Thoracic aorta (tissue), 2 donors: ENCODE data around the gene DEFB124. TPM values are rescaled to one million over a fixed set of nuclear protein-coding genes. Genes with fewer than 3 reads are reported as not detected.

Experiments used
- ATAC-seq: fragments of 150-250 bp; one replicate; pipeline ENCODE4 v1.8.0; 2017; ENCODE audit warnings: low read depth; ENCODE audit not compliant: insufficient number of reproducible peaks, low FRiP score
- DNase-seq: peaks from one replicate; pipeline ENCODE4 v3.0.0-alpha.2; 2020; ENCODE audit warnings: low spot score
- H3K27ac ChIP-seq, 2 donors: fragments of 200-600 bp; sonication (generic); 1 replicate in 1 of 2; 2 replicates in 1 of 2; pipeline ENCODE4 v1.5.1; 2016; ENCODE audit warnings: mild to moderate bottlenecking in 2 of 2, moderate library complexity in 2 of 2
- H3K27me3 ChIP-seq: fragments of 200-600 bp; sonication (generic); replicated peaks from 2 replicates; pipeline ENCODE4 v1.6.0; 2016; ENCODE audit warnings: mild to moderate bottlenecking; ENCODE audit not compliant: insufficient read depth
- H3K36me3 ChIP-seq: fragments of 200-600 bp; sonication (generic); one replicate; pipeline ENCODE4 v1.5.1; 2016
- H3K4me1 ChIP-seq, 2 donors: fragments of 200-600 bp; sonication (generic); 1 replicate in 1 of 2; 2 replicates in 1 of 2; pipeline versions ENCODE4 v1.5.1 to v1.6.0; 2016; ENCODE audit warnings: low read depth in 2 of 2, mild to moderate bottlenecking in 1 of 2; ENCODE audit not compliant: control insufficient read depth in 1 of 2
- H3K4me3 ChIP-seq: fragments of 200-600 bp; sonication (generic); 2 replicates; pipeline ENCODE4 v1.5.1; 2016; ENCODE audit warnings: mild to moderate bottlenecking
- H3K9me3 ChIP-seq: fragments of 200-600 bp; sonication (generic); 2 replicates; pipeline ENCODE4 v1.5.1; 2016
- CTCF ChIP-seq: fragments of 200-600 bp; sonication (generic); IDR thresholded peaks from one replicate; pipeline ENCODE4 v1.5.1; 2019; ENCODE audit warnings: antibody characterized with exemption
- total RNA-seq, 2 donors: library from RNA; depleted of rRNA; stranded (reverse); fragments of >200 nt; gene quantifications; one replicate each; pipeline versions ENCODE4 v1.1.0 to v1.2.3, GENCODE V29; 2016

The DEFB124 gene
- total RNA-seq, 2 donors from 2014 or later = not detected

- peak; percentile 27 for ATAC-seq
- Histone ChIP-seq H3K27ac (peak overlapping the region; percentile 70 to 85), H3K4me3 (peak overlapping the region; percentile 61), H3K9me3 (no peaks in the 10 kb centered on the region), H3K27me3 (no peaks in the 10 kb centered on the region), H3K4me1 (peaks cover 0 to 16% of the 10 kb centered on the region in 2 donors), H3K36me3 (no peaks in the 10 kb centered on the region)
- no peak for DNase-seq
- no peak for TF ChIP-seq CTCF
Measured at GRCh38 chr20:31485450-31486339, 10.8 kb upstream of the DEFB124 start.

- Histone ChIP-seq H3K36me3 (no peaks in the 10 kb centered on the region), H3K27ac (peak overlapping the region in 1 of 2 donors; percentile 70), H3K4me1 (peaks cover 0 to 16% of the 10 kb centered on the region in 2 donors), H3K4me3 (no peak overlapping the region), H3K9me3 (no peaks in the 10 kb centered on the region), H3K27me3 (no peaks in the 10 kb centered on the region)
- ATAC-seq (no peak), DNase-seq (no peak)
- no peak for TF ChIP-seq CTCF
Measured at GRCh38 chr20:31484001-31484400, 9.1 kb upstream of the DEFB124 start.

GRCh38 chr20:31476643-31477215 lies 1.8 kb upstream of the DEFB124 start:
- peak overlapping the region in 1 of 2 donors; percentile 62 for H3K27ac ChIP-seq
- no peak for DNase-seq
- no peak overlapping the region for H3K4me3 ChIP-seq

GRCh38 chr20:31476294-31476585 lies 1.3 kb upstream of the DEFB124 start:
- Histone ChIP-seq H3K9me3 (no peaks in the 10 kb centered on the region), H3K4me3 (peak overlapping the region; percentile 80), H3K27ac (peak overlapping the region in 1 of 2 donors; percentile 62), H3K36me3 (no peaks in the 10 kb centered on the region), H3K4me1 (peaks cover 6 to 10% of the 10 kb centered on the region in 2 donors), H3K27me3 (no peaks in the 10 kb centered on the region)
- DNase-seq = no peak
- no peak for ATAC-seq
- TF ChIP-seq CTCF = no peak

More at GRCh38 chr20:31476643-31477215, 1.8 kb upstream of the DEFB124 start:
- no peaks in the 10 kb centered on the region for H3K27me3 ChIP-seq
- no peak for TF ChIP-seq CTCF
- ATAC-seq = no peak
- peaks cover 6 to 10% of the 10 kb centered on the region in 2 donors for H3K4me1 ChIP-seq
- no peaks in the 10 kb centered on the region for H3K9me3 ChIP-seq
- H3K36me3 ChIP-seq = no peaks in the 10 kb centered on the region

GRCh38 chr20:31475472-31476293 lies 756 bp upstream of the DEFB124 start:
- H3K9me3 ChIP-seq = no peaks in the 10 kb centered on the region
- TF ChIP-seq CTCF = no peak
- H3K4me1 ChIP-seq = peaks cover 6 to 10% of the 10 kb centered on the region in 2 donors
- DNase-seq (no peak), ATAC-seq (no peak)
- no peaks in the 10 kb centered on the region for H3K36me3 ChIP-seq
- H3K27ac ChIP-seq = peak overlapping the region; percentile 56 to 62
- no peaks in the 10 kb centered on the region for H3K27me3 ChIP-seq
- peak overlapping the region; percentile 80 for H3K4me3 ChIP-seq
